Fibroblast of lung (primary cell): Measurements from ENCODE around the gene SERPINB4. TPM values are rescaled to one million over a fixed set of nuclear protein-coding genes. Genes with fewer than 3 reads are reported as not detected.

Experiments
- DNase-seq, 2 donors: peaks; one replicate each; pipeline versions ENCODE4 v3.0.0 to v3.0.0-alpha.2; 2010; ENCODE audit warnings: low read depth in 2 of 2
- H2AFZ ChIP-seq: 2 replicates; pipeline ENCODE4 v1.5.1; 2012; ENCODE audit warnings: low read length, control low read depth, inconsistent platforms
- H3K27ac ChIP-seq: 2 replicates; pipeline ENCODE4 v1.5.1; 2011; ENCODE audit warnings: low read length, control low read depth; ENCODE audit not compliant: insufficient read depth
- H3K27me3 ChIP-seq: 2 replicates; pipeline ENCODE4 v1.5.1; 2011; ENCODE audit warnings: mild to moderate bottlenecking, low read length; ENCODE audit not compliant: control insufficient read depth, insufficient read depth
- H3K36me3 ChIP-seq: 2 replicates; pipeline ENCODE4 v1.5.1; 2011; ENCODE audit warnings: low read length; ENCODE audit not compliant: control insufficient read depth, insufficient read depth
- H3K4me1 ChIP-seq: 2 replicates; pipeline ENCODE4 v1.5.1; 2011; ENCODE audit warnings: low read length; ENCODE audit not compliant: control insufficient read depth, insufficient read depth; ENCODE audit errors: extremely low read depth
- H3K4me2 ChIP-seq: 2 replicates; pipeline ENCODE4 v1.5.1; 2011; ENCODE audit warnings: low read length, control low read depth; ENCODE audit not compliant: insufficient read depth; ENCODE audit errors: extremely low read depth
- H3K4me3 ChIP-seq, 4 experiments: fragments of 200-600 bp in 1 of 4; sonication (generic) in 1 of 4; replicated peaks in 1 of 4; 2 replicates each; pipeline ENCODE4 v1.5.1; 2011 to 2016; ENCODE audit warnings: low read length in 4 of 4, low read depth in 3 of 4, mild to moderate bottlenecking in 3 of 4, control low read depth in 2 of 4, inconsistent platforms in 1 of 4, mixed read lengths in 1 of 4; ENCODE audit not compliant: insufficient read depth in 1 of 4; ENCODE audit errors: control extremely low read depth in 1 of 4
- H3K79me2 ChIP-seq: 2 replicates; pipeline ENCODE4 v1.5.1; 2012; ENCODE audit warnings: mild to moderate bottlenecking, low read length, inconsistent platforms; ENCODE audit not compliant: control insufficient read depth, insufficient read depth
- H3K9ac ChIP-seq: 2 replicates; pipeline ENCODE4 v1.5.1; 2011; ENCODE audit warnings: mild to moderate bottlenecking, low read length, control low read depth; ENCODE audit not compliant: insufficient read depth
- H3K9me3 ChIP-seq: 2 replicates; pipeline ENCODE4 v1.5.1; 2012; ENCODE audit warnings: low read depth, low read length; ENCODE audit not compliant: control insufficient read depth, insufficient read depth
- H4K20me1 ChIP-seq: 2 replicates; pipeline ENCODE4 v1.5.1; 2011; ENCODE audit warnings: low read length; ENCODE audit not compliant: control insufficient read depth, insufficient read depth; ENCODE audit errors: extremely low read depth
- CTCF ChIP-seq, 2 donors: IDR thresholded peaks in 1 of 2; conservative IDR thresholded peaks in 1 of 2; 1 replicate in 1 of 2; 2 replicates in 1 of 2; pipeline ENCODE4 v1.5.1; 2011 to 2012; ENCODE audit warnings: low read length in 2 of 2, control low read depth in 1 of 2, inconsistent platforms in 1 of 2, low read depth in 1 of 2, mild to moderate bottlenecking in 1 of 2
- EZH2 ChIP-seq: IDR thresholded peaks from 2 replicates; pipeline ENCODE4 v1.5.1; 2012; ENCODE audit warnings: low read length, control low read depth, mild to moderate bottlenecking; ENCODE audit errors: missing control alignments
- polyA plus RNA-seq, 2 donors: library from polyadenylated mRNA; depleted of rRNA in 1 of 2; stranded (reverse) in 1 of 2; unstranded in 1 of 2; fragments of >200 nt; gene quantifications; 2 replicates each; pipeline ENCODE4 v1.2.1, GENCODE V29; 2011 to 2012; ENCODE audit warnings: missing spikeins in 1 of 2
- total RNA-seq: library from RNA; depleted of rRNA; stranded (reverse); fragments of >200 nt; gene quantifications from 2 replicates; pipeline ENCODE4 v1.2.1, GENCODE V29; 2014

SERPINB4 gene
- total and polyA plus RNA-seq, 2 donors (not counting 1 experiment from before 2014, with no cell fraction given) = not detected

GRCh38 chr18:63677500-63678225, 33.6 kb upstream of the SERPINB4 start:
- H4K20me1 ChIP-seq = no peaks in the 10 kb centered on the region
- no peak overlapping the region for H2AFZ ChIP-seq
- H3K36me3 ChIP-seq = no peaks in the 10 kb centered on the region
- no peaks in the 10 kb centered on the region for H3K9me3 ChIP-seq
- H3K4me1 ChIP-seq = no peaks in the 10 kb centered on the region
- H3K79me2 ChIP-seq = no peaks in the 10 kb centered on the region
- H3K4me2 ChIP-seq = no peak overlapping the region
- no peaks in the 10 kb centered on the region for H3K27me3 ChIP-seq
- no peak overlapping the region for H3K4me3 ChIP-seq
- H3K27ac ChIP-seq = no peak overlapping the region
- no peak for DNase-seq
- H3K9ac ChIP-seq = no peak overlapping the region
- TF ChIP-seq EZH2 (no peak), CTCF (conservative IDR thresholded peaks at IDR 0.05 in 1 of 2, IDR thresholded peaks at IDR 0.05 in 1 of 2; ENCODE audit: low read depth in 1 of 2, low read length in 2 of 2) (no peak)

GRCh38 chr18:63676526-63677323, 32.7 kb upstream of the SERPINB4 start:
- H4K20me1 ChIP-seq = no peaks in the 10 kb centered on the region
- DNase-seq = no peak

More at GRCh38 chr18:63676526-63677323, 32.7 kb upstream of the SERPINB4 start:
- Histone ChIP-seq H3K4me1 (no peaks in the 10 kb centered on the region), H3K27me3 (no peaks in the 10 kb centered on the region), H3K36me3 (no peaks in the 10 kb centered on the region), H3K9me3 (no peaks in the 10 kb centered on the region), H3K9ac (no peak overlapping the region), H2AFZ (no peak overlapping the region), H3K4me2 (no peak overlapping the region), H3K79me2 (no peaks in the 10 kb centered on the region), H3K4me3 (no peak overlapping the region), H3K27ac (no peak overlapping the region)
- TF ChIP-seq CTCF (conservative IDR thresholded peaks at IDR 0.05 in 1 of 2, IDR thresholded peaks at IDR 0.05 in 1 of 2; ENCODE audit: low read depth in 1 of 2, low read length in 2 of 2) (peak in 1 of 2 donors; percentile 25), EZH2 (no peak)
